Trophoblast cell (in vitro differentiated cells and primary cell): ENCODE results near the gene ME1.

Source experiments
- DNase-seq, 2 donors: peaks; one replicate each; pipeline ENCODE4 v3.0.0-alpha.2; 2016
- H2AFZ ChIP-seq: 2 replicates; pipeline ENCODE4 v1.6.1; 2013; ENCODE audit warnings: low read length, moderate library complexity, mild to moderate bottlenecking; ENCODE audit not compliant: insufficient read depth, poor library complexity
- H2AK5ac ChIP-seq: 2 replicates; pipeline ENCODE4 v1.6.1; 2013; ENCODE audit warnings: mild to moderate bottlenecking, low read length
- H2BK120ac ChIP-seq: 2 replicates; pipeline ENCODE4 v1.6.1; 2013; ENCODE audit warnings: low read length, mild to moderate bottlenecking, moderate library complexity; ENCODE audit not compliant: insufficient read depth, poor library complexity
- H2BK12ac ChIP-seq: 2 replicates; pipeline ENCODE4 v1.6.1; 2013; ENCODE audit warnings: mild to moderate bottlenecking, low read length, moderate library complexity
- H2BK5ac ChIP-seq: 2 replicates; pipeline ENCODE4 v1.6.1; 2013; ENCODE audit warnings: low read length, low read depth, moderate library complexity, mild to moderate bottlenecking; ENCODE audit not compliant: poor library complexity
- H3K14ac ChIP-seq: 2 replicates; pipeline ENCODE4 v1.6.1; 2013; ENCODE audit warnings: mild to moderate bottlenecking, low read length
- H3K18ac ChIP-seq: 2 replicates; pipeline ENCODE4 v1.6.1; 2013; ENCODE audit warnings: mild to moderate bottlenecking, low read length
- H3K23ac ChIP-seq: 2 replicates; pipeline ENCODE4 v1.6.1; 2013; ENCODE audit warnings: low read length
- H3K27ac ChIP-seq: 2 replicates; pipeline ENCODE4 v1.5.1; 2013; ENCODE audit warnings: low read depth, mild to moderate bottlenecking, inconsistent platforms, low read length, moderate library complexity
- H3K27me3 ChIP-seq: 2 replicates; pipeline ENCODE4 v1.6.1; 2013; ENCODE audit warnings: inconsistent platforms, mild to moderate bottlenecking, low read length, moderate library complexity; ENCODE audit not compliant: insufficient read depth
- H3K36me3 ChIP-seq, 2 experiments: 1 replicate in 1 of 2; 2 replicates in 1 of 2; pipeline ENCODE4 v1.6.1; 2013; ENCODE audit warnings: low read length in 2 of 2, mild to moderate bottlenecking in 2 of 2, moderate library complexity in 1 of 2; ENCODE audit not compliant: insufficient read depth in 2 of 2, control insufficient read depth in 1 of 2
- H3K4ac ChIP-seq: 2 replicates; pipeline ENCODE4 v1.6.1; 2013; ENCODE audit warnings: low read depth, mild to moderate bottlenecking, low read length, moderate library complexity
- H3K4me1 ChIP-seq, 2 experiments: 1 replicate in 1 of 2; 2 replicates in 1 of 2; pipeline ENCODE4 v1.6.1; 2013; ENCODE audit warnings: low read length in 2 of 2, mild to moderate bottlenecking in 2 of 2, moderate library complexity in 1 of 2; ENCODE audit not compliant: insufficient read depth in 2 of 2, control insufficient read depth in 1 of 2
- H3K4me2 ChIP-seq: 2 replicates; pipeline ENCODE4 v1.6.1; 2013; ENCODE audit warnings: inconsistent platforms, mild to moderate bottlenecking, low read length, moderate library complexity
- H3K4me3 ChIP-seq: 2 replicates; pipeline ENCODE4 v1.5.1; 2013; ENCODE audit warnings: mild to moderate bottlenecking, low read depth, low read length, inconsistent platforms
- H3K79me1 ChIP-seq: one replicate; pipeline ENCODE4 v1.6.1; 2013; ENCODE audit warnings: low read length
- H3K79me2 ChIP-seq: 2 replicates; pipeline ENCODE4 v1.6.1; 2013; ENCODE audit warnings: low read length, mild to moderate bottlenecking; ENCODE audit not compliant: control insufficient read depth, insufficient read depth, poor library complexity
- H3K9ac ChIP-seq: 2 replicates; pipeline ENCODE4 v1.6.1; 2013; ENCODE audit warnings: mild to moderate bottlenecking, low read length
- H3K9me3 ChIP-seq: 2 replicates; pipeline ENCODE4 v1.6.1; 2013; ENCODE audit warnings: low read depth, mild to moderate bottlenecking, control low read depth, inconsistent platforms, low read length; ENCODE audit not compliant: insufficient read depth
- H4K12ac ChIP-seq: 2 replicates; pipeline ENCODE4 v1.6.1; 2013; ENCODE audit warnings: low read depth, mild to moderate bottlenecking, low read length, moderate library complexity
- H4K8ac ChIP-seq: 2 replicates; pipeline ENCODE4 v1.6.1; 2013; ENCODE audit warnings: low read depth, mild to moderate bottlenecking, low read length, moderate library complexity
- H4K91ac ChIP-seq: one replicate; pipeline ENCODE4 v1.6.1; 2013; ENCODE audit warnings: low read depth, mild to moderate bottlenecking, low read length, moderate library complexity
- WGBS: extraction: QIAGEN DNeasy Blood & Tissue Kit; methylation state at CpG from one replicate; pipeline ENCODE4 v1.1.7; 2013; ENCODE audit warnings: missing lambda C conversion rate; ENCODE audit not compliant: insufficient read length, insufficient coverage; ENCODE audit errors: extremely low coverage; 5-methylcytosine and 5-hydroxymethylcytosine counted together

Gene ME1

GRCh38 chr6:83429857-83430610, 817 bp downstream of the ME1 start:
- Histone ChIP-seq H3K9me3 (no peaks in the 10 kb centered on the region), H4K12ac (peak overlapping the region; percentile 94), H3K79me1 (peaks cover 11% of the 10 kb centered on the region), H3K36me3 (peaks cover under 1% of the 10 kb centered on the region in 2 experiments), H3K9ac (peak overlapping the region; percentile 67), H2BK12ac (peak overlapping the region; percentile 68), H2BK120ac (peak overlapping the region; percentile 75), H3K14ac (peak overlapping the region; percentile 80), H4K8ac (peak overlapping the region; percentile 79), H3K4me1 (peaks cover 5 to 11% of the 10 kb centered on the region in 2 experiments), H2AK5ac (no peak overlapping the region), H3K27ac (peak overlapping the region; percentile 71), H3K23ac (no peak overlapping the region), H3K18ac (peak overlapping the region; percentile 81), H2AFZ (peak overlapping the region; percentile 91), H3K4me3 (peak overlapping the region; percentile 81), H3K4me2 (peak overlapping the region; percentile 97), H3K27me3 (no peaks in the 10 kb centered on the region), H4K91ac (peak overlapping the region; percentile 91), H3K4ac (peak overlapping the region; percentile 65), H3K79me2 (peaks cover 8% of the 10 kb centered on the region), H2BK5ac (peak overlapping the region; percentile 73)
- DNase-seq: peak; percentile 17 to 50
- WGBS: no CpG with 5 or more reads among the region's 13 CpGs

GRCh38 chr6:83429269-83429668, 1.6 kb downstream of the ME1 start:
- no peak overlapping the region for H3K23ac ChIP-seq
- peaks cover 11% of the 10 kb centered on the region for H3K79me1 ChIP-seq
- no peak for DNase-seq
- no peak overlapping the region for H2BK12ac ChIP-seq
- no peaks in the 10 kb centered on the region for H3K27me3 ChIP-seq
- H4K91ac ChIP-seq: no peak overlapping the region
- H3K14ac ChIP-seq: no peak overlapping the region
- H3K4me3 ChIP-seq: no peak overlapping the region
- H4K8ac ChIP-seq: no peak overlapping the region
- peaks cover 5 to 11% of the 10 kb centered on the region in 2 experiments for H3K4me1 ChIP-seq
- no peaks in the 10 kb centered on the region for H3K9me3 ChIP-seq
- H2AFZ ChIP-seq: no peak overlapping the region
- no peak overlapping the region for H3K4ac ChIP-seq
- WGBS: no CpG with 5 or more reads among the region's 1 CpG
- no peak overlapping the region for H4K12ac ChIP-seq
- no peak overlapping the region for H2BK120ac ChIP-seq
- no peak overlapping the region for H3K4me2 ChIP-seq
- no peak overlapping the region for H2BK5ac ChIP-seq
- peaks cover 8% of the 10 kb centered on the region for H3K79me2 ChIP-seq
- no peak overlapping the region for H3K9ac ChIP-seq
- H2AK5ac ChIP-seq: no peak overlapping the region
- peaks cover 3% of the 10 kb centered on the region in 2 experiments for H3K36me3 ChIP-seq
- no peak overlapping the region for H3K27ac ChIP-seq
- no peak overlapping the region for H3K18ac ChIP-seq

- H2AK5ac ChIP-seq: no peak overlapping the region
- no peak overlapping the region for H2BK5ac ChIP-seq
- no peak overlapping the region for H3K9ac ChIP-seq
- no peak overlapping the region for H3K4ac ChIP-seq
- H3K79me1 ChIP-seq: no peaks in the 10 kb centered on the region
- H3K14ac ChIP-seq: no peak overlapping the region
- H2AFZ ChIP-seq: no peak overlapping the region
- H3K27me3 ChIP-seq: no peaks in the 10 kb centered on the region
- no peak overlapping the region for H3K4me2 ChIP-seq
- no peak overlapping the region for H2BK120ac ChIP-seq
- H3K4me1 ChIP-seq: peaks cover 0 to 2% of the 10 kb centered on the region in 2 experiments
- H4K8ac ChIP-seq: no peak overlapping the region
- H3K23ac ChIP-seq: no peak overlapping the region
- H4K12ac ChIP-seq: no peak overlapping the region
- peaks cover 3 to 8% of the 10 kb centered on the region in 2 experiments for H3K36me3 ChIP-seq
- no peaks in the 10 kb centered on the region for H3K79me2 ChIP-seq
- no peak overlapping the region for H3K4me3 ChIP-seq
- no peak overlapping the region for H3K18ac ChIP-seq
- H4K91ac ChIP-seq: no peak overlapping the region
- DNase-seq: no peak
- H3K27ac ChIP-seq: no peak overlapping the region
- no peak overlapping the region for H2BK12ac ChIP-seq
- H3K9me3 ChIP-seq: no peaks in the 10 kb centered on the region
- no CpG with 5 or more reads among the region's 1 CpG for WGBS
Measured at GRCh38 chr6:83424392-83425018, 6.3 kb downstream of the ME1 start.

- no peaks in the 10 kb centered on the region for H3K79me1 ChIP-seq
- no peaks in the 10 kb centered on the region for H3K36me3 ChIP-seq
- no peaks in the 10 kb centered on the region for H3K9me3 ChIP-seq
- no CpG with 5 or more reads among the region's 3 CpGs for WGBS
- no peak overlapping the region for H2BK12ac ChIP-seq
- no peak overlapping the region for H4K12ac ChIP-seq
- H4K8ac ChIP-seq: no peak overlapping the region
- H2AFZ ChIP-seq: no peak overlapping the region
- H3K23ac ChIP-seq: no peak overlapping the region
- H3K79me2 ChIP-seq: no peaks in the 10 kb centered on the region
- H2BK5ac ChIP-seq: no peak overlapping the region
- H3K9ac ChIP-seq: no peak overlapping the region
- no peaks in the 10 kb centered on the region for H3K27me3 ChIP-seq
- H2BK120ac ChIP-seq: no peak overlapping the region
- H3K4me1 ChIP-seq: peaks cover 0 to 2% of the 10 kb centered on the region in 2 experiments
- no peak overlapping the region for H3K27ac ChIP-seq
- H3K18ac ChIP-seq: no peak overlapping the region
- H4K91ac ChIP-seq: no peak overlapping the region
- no peak overlapping the region for H3K4me2 ChIP-seq
- H3K4me3 ChIP-seq: no peak overlapping the region
- H3K4ac ChIP-seq: no peak overlapping the region
- DNase-seq: peak in 1 of 2 donors; percentile 62
- no peak overlapping the region for H3K14ac ChIP-seq
- H2AK5ac ChIP-seq: no peak overlapping the region
Measured at GRCh38 chr6:83417880-83418663, 12.8 kb downstream of the ME1 start.
